HepG2 (cell line): ENCODE measurements around the gene TPX2. TPM values are rescaled to one million over a fixed set of nuclear protein-coding genes. Genes with fewer than 3 reads are reported as not detected.
A peak's percentile ranks its signal among the peaks of the same experiment; 100 is the strongest.

Source experiments
- AKAP8 ChIP-seq: sonication (generic); formaldehyde crosslinking; IDR thresholded peaks from 2 replicates; pipeline ENCODE4 v1.5.1; 2020; ENCODE audit warnings: mild to moderate bottlenecking, missing genetic modification reagents
- FOXK1 ChIP-seq: sonication (generic); formaldehyde crosslinking; IDR thresholded peaks from 2 replicates; pipeline ENCODE4 v1.4.0; 2020; ENCODE audit warnings: low read depth, missing genetic modification reagents, borderline replicate concordance
- FOXM1 ChIP-seq: sonication (generic); formaldehyde crosslinking; IDR thresholded peaks from 2 replicates; pipeline ENCODE4 v1.5.0; 2020; ENCODE audit warnings: missing genetic modification reagents
- MED1 ChIP-seq: sonication (generic); formaldehyde crosslinking; IDR thresholded peaks from 2 replicates; pipeline ENCODE4 v1.4.0; 2020; ENCODE audit warnings: missing genetic modification reagents
- MEIS1 ChIP-seq: sonication (generic); formaldehyde crosslinking; IDR thresholded peaks from 2 replicates; pipeline ENCODE4 v1.9.0; 2021; ENCODE audit warnings: mild to moderate bottlenecking, missing genetic modification reagents, moderate library complexity, borderline replicate concordance
- NR2F1 ChIP-seq, 2 experiments: fragments of 450-650 bp in 1 of 2; formaldehyde crosslinking in 1 of 2; IDR thresholded peaks; 2 replicates each; pipeline versions ENCODE4 v1.5.0 to v1.6.1; 2016 to 2020; ENCODE audit warnings: mild to moderate bottlenecking in 1 of 2, missing compliant biosample characterization in 1 of 2, missing genetic modification reagents in 1 of 2, moderate library complexity in 1 of 2
- SALL1 ChIP-seq: sonication (generic); formaldehyde crosslinking; IDR thresholded peaks from 2 replicates; pipeline ENCODE4 v1.8.0; 2022; ENCODE audit warnings: mild to moderate bottlenecking, missing genetic modification reagents
- SIX1 ChIP-seq: sonication (generic); formaldehyde crosslinking; IDR thresholded peaks from 2 replicates; pipeline ENCODE4 v1.4.0; 2020; ENCODE audit warnings: missing genetic modification reagents, borderline replicate concordance
- ZNF563 ChIP-seq: sonication (generic); formaldehyde crosslinking; IDR thresholded peaks from 2 replicates; pipeline ENCODE4 v1.8.0; 2022; ENCODE audit warnings: mild to moderate bottlenecking, moderate library complexity, missing genetic modification reagents
- ZSCAN25 ChIP-seq: sonication (generic); formaldehyde crosslinking; IDR thresholded peaks from 2 replicates; pipeline ENCODE4 v1.8.0; 2022; ENCODE audit warnings: mild to moderate bottlenecking, missing genetic modification reagents
- polyA plus RNA-seq, 8 experiments: library from polyadenylated mRNA; depleted of rRNA in 3 of 8; stranded (reverse) in 7 of 8; unstranded in 1 of 8; fragments of >200 nt; fragmentation: Illumina TruSeq in 4 of 8; extraction: Trizol in 4 of 8; gene quantifications; 2 replicates each; pipeline versions ENCODE4 v1.2.1 to v1.2.3, GENCODE V29; 2011 to 2016; ENCODE audit warnings: low read depth in 4 of 8, missing spikeins in 1 of 8, mixed read lengths in 1 of 8; ENCODE audit not compliant: insufficient read depth in 1 of 8
- total RNA-seq, 5 experiments: library from RNA; depleted of rRNA; stranded (reverse); fragments of >200 nt; fragmentation: Illumina TruSeq; extraction: Trizol; gene quantifications; 2 replicates each; pipeline ENCODE4 v1.2.3, GENCODE V29; 2016; ENCODE audit warnings: low read depth in 1 of 5
- TF ChIP-seq, protein P1 (sequence below): sonication (generic); formaldehyde crosslinking; IDR thresholded peaks from 2 replicates; pipeline ENCODE4 v1.4.0; 2020; ENCODE audit warnings: missing genetic modification reagents, borderline replicate concordance
- TF ChIP-seq, protein P2 (sequence below): IDR thresholded peaks from 2 replicates; pipeline ENCODE4 v1.6.1; 2012; ENCODE audit warnings: inconsistent platforms
- TF ChIP-seq, protein P3 (sequence below): IDR thresholded peaks from 2 replicates; pipeline ENCODE4 v1.6.1; 2016; ENCODE audit warnings: control low read depth
- TF ChIP-seq, protein P4 (sequence below): sonication (generic); formaldehyde crosslinking; conservative IDR thresholded peaks from 2 replicates; pipeline ENCODE4 v1.8.1; 2023; ENCODE audit warnings: missing genetic modification reagents
- TF ChIP-seq, protein P5 (sequence below): IDR thresholded peaks from 2 replicates; pipeline ENCODE4 v1.6.1; 2016; ENCODE audit warnings: missing biosample characterization, missing genetic modification reagents, low read depth
- TF ChIP-seq, protein P6 (sequence below): sonication (generic); formaldehyde crosslinking; IDR thresholded peaks from 2 replicates; pipeline ENCODE4 v1.4.0; 2020; ENCODE audit warnings: missing genetic modification reagents

TPX2 gene
- total and polyA plus RNA-seq, 2 of the 13 experiments (the other 11 are each of a cell fraction or from before 2014, with no cell fraction given) = 34.3 to 124 TPM

DNA sequence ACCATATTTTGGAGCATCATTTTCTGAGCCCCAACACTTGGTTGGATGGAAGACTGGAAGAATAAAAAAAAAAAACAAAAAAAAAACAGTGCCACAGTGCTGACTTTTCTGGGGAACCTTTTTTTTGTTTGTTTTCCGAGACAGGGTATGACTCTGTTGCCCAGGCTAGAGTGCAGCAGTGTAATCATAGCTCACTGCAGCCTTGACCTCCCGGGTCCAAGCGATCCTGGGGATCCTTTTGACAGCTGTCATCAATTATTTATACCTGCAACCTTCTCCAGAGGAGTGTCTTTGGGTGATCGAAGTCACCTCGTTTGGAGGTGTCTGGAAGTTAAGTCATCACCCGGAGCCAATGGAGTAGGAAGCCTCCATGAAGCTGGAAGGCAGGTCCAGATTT, 7.8 kb upstream of the TPX2 start (continued):
- TF ChIP-seq, protein P1, sequence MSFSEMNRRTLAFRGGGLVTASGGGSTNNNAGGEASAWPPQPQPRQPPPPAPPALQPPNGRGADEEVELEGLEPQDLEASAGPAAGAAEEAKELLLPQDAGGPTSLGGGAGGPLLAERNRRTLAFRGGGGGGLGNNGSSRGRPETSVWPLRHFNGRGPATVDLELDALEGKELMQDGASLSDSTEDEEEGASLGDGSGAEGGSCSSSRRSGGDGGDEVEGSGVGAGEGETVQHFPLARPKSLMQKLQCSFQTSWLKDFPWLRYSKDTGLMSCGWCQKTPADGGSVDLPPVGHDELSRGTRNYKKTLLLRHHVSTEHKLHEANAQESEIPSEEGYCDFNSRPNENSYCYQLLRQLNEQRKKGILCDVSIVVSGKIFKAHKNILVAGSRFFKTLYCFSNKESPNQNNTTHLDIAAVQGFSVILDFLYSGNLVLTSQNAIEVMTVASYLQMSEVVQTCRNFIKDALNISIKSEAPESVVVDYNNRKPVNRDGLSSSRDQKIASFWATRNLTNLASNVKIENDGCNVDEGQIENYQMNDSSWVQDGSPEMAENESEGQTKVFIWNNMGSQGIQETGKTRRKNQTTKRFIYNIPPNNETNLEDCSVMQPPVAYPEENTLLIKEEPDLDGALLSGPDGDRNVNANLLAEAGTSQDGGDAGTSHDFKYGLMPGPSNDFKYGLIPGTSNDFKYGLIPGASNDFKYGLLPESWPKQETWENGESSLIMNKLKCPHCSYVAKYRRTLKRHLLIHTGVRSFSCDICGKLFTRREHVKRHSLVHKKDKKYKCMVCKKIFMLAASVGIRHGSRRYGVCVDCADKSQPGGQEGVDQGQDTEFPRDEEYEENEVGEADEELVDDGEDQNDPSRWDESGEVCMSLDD (CRISPR knock-in tag) = 0 out of 2 replicates have a peak, but pooled peaks have one; percentile 56
- peak; percentile 40; the same call in 1 of the 2 replicates for TF ChIP-seq SALL1
- TF ChIP-seq, protein P2, sequence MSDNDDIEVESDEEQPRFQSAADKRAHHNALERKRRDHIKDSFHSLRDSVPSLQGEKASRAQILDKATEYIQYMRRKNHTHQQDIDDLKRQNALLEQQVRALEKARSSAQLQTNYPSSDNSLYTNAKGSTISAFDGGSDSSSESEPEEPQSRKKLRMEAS = no peak
- TF ChIP-seq, protein P3, sequence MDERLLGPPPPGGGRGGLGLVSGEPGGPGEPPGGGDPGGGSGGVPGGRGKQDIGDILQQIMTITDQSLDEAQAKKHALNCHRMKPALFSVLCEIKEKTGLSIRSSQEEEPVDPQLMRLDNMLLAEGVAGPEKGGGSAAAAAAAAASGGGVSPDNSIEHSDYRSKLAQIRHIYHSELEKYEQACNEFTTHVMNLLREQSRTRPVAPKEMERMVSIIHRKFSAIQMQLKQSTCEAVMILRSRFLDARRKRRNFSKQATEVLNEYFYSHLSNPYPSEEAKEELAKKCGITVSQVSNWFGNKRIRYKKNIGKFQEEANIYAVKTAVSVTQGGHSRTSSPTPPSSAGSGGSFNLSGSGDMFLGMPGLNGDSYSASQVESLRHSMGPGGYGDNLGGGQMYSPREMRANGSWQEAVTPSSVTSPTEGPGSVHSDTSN (CRISPR knock-in tag) = peak; percentile 47; the same call in 1 of the 2 replicates
- no peak for TF ChIP-seq AKAP8 (CRISPR knock-in tag)
- TF ChIP-seq FOXM1 = no peak
- 0 out of 2 replicates have a peak, but pooled peaks have one; percentile 13 for TF ChIP-seq FOXK1
- peak; percentile 15; the same call in 1 of the 2 replicates for TF ChIP-seq MED1 (CRISPR knock-in tag)
- 0 out of 2 replicates have a peak, but pooled peaks have one; percentile 12 for TF ChIP-seq ZNF563 (CRISPR knock-in tag)
- TF ChIP-seq, protein P4, sequence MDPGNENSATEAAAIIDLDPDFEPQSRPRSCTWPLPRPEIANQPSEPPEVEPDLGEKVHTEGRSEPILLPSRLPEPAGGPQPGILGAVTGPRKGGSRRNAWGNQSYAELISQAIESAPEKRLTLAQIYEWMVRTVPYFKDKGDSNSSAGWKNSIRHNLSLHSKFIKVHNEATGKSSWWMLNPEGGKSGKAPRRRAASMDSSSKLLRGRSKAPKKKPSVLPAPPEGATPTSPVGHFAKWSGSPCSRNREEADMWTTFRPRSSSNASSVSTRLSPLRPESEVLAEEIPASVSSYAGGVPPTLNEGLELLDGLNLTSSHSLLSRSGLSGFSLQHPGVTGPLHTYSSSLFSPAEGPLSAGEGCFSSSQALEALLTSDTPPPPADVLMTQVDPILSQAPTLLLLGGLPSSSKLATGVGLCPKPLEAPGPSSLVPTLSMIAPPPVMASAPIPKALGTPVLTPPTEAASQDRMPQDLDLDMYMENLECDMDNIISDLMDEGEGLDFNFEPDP (CRISPR knock-in tag) = no peak
- peak in 1 of 2 experiments; percentile 62; a peak in 2 of 4 replicates for TF ChIP-seq NR2F1 (CRISPR knock-in tag; IDR thresholded peaks at IDR 0.05)
- TF ChIP-seq, protein P5, sequence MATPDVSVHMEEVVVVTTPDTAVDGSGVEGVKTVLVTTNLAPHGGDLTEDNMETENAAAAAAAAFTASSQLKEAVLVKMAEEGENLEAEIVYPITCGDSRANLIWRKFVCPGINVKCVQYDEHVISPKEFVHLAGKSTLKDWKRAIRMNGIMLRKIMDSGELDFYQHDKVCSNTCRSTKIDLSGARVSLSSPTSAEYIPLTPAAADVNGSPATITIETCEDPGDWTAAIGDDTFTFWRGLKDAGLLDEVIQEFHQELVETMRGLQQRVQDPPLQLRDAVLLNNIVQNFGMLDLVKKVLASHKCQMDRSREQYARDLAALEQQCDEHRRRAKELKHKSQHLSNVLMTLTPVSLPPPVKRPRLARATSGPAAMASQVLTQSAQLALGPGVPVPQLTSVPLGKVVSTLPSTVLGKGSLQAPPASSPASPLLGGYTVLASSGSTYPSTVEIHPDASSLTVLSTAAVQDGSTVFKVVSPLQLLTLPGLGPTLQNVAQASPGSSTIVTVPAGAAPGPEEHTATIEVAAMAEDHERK (CRISPR knock-in tag) = no peak
- peak; percentile 17; the same call in 1 of the 2 replicates for TF ChIP-seq ZSCAN25
- TF ChIP-seq SIX1 (CRISPR knock-in tag) = 0 out of 2 replicates have a peak, but pooled peaks have one; percentile 32
- TF ChIP-seq, protein P6, sequence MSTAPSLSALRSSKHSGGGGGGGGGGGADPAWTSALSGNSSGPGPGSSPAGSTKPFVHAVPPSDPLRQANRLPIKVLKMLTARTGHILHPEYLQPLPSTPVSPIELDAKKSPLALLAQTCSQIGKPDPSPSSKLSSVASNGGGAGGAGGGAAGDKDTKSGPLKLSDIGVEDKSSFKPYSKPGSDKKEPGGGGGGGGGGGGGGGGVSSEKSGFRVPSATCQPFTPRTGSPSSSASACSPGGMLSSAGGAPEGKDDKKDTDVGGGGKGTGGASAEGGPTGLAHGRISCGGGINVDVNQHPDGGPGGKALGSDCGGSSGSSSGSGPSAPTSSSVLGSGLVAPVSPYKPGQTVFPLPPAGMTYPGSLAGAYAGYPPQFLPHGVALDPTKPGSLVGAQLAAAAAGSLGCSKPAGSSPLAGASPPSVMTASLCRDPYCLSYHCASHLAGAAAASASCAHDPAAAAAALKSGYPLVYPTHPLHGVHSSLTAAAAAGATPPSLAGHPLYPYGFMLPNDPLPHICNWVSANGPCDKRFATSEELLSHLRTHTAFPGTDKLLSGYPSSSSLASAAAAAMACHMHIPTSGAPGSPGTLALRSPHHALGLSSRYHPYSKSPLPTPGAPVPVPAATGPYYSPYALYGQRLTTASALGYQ (CRISPR knock-in tag) = 0 out of 2 replicates have a peak, but pooled peaks have one; percentile 46
- peak; percentile 95; the same call in 1 of the 2 replicates for TF ChIP-seq MEIS1 (CRISPR knock-in tag)
